HG03565 (cell line): Measurements from ENCODE around the gene DAB2.
"Not testable (repeated sequence)": the region's sequence is repeated elsewhere in the genome, so short reads cannot be mapped to it uniquely, and the experiment has no call there.

ENCODE experiments used
- ATAC-seq: cut with Tn5 transposase; IDR thresholded peaks from one replicate; pipeline ENCODE4 v1.9.1; 2021; ENCODE audit warnings: mild to moderate bottlenecking, moderate library complexity; ENCODE audit not compliant: unreplicated experiment

DAB2 gene

GRCh38 chr5:39352951-39353350 is 71.8 kb downstream of the DAB2 start:
- no peak for ATAC-seq

GRCh38 chr5:39352170-39352569 is 72.6 kb downstream of the DAB2 start:
- ATAC-seq = no peak

- no peak for ATAC-seq
Observed at GRCh38 chr5:39349484-39349883, 75.3 kb downstream of the DAB2 start.

- no peak for ATAC-seq
Observed at GRCh38 chr5:39342460-39342859, 82.3 kb downstream of the DAB2 start.

GRCh38 chr5:39341896-39342295 is 82.9 kb downstream of the DAB2 start:
- no peak for ATAC-seq

- no peak for ATAC-seq
Observed at GRCh38 chr5:39340506-39340905, 84.3 kb downstream of the DAB2 start.

- ATAC-seq = no peak
Observed at GRCh38 chr5:39337252-39337915, 87.4 kb downstream of the DAB2 start.

GRCh38 chr5:39334296-39334695 is 90.5 kb downstream of the DAB2 start:
- ATAC-seq = not testable (repeated sequence)

- no peak for ATAC-seq
Observed at GRCh38 chr5:39333104-39333503, 91.7 kb downstream of the DAB2 start.

- no peak for ATAC-seq
Observed at GRCh38 chr5:39331861-39332381, 92.9 kb downstream of the DAB2 start.

- no peak for ATAC-seq
Observed at GRCh38 chr5:39328731-39329130, 96.0 kb downstream of the DAB2 start.

- no peak for ATAC-seq
Observed at GRCh38 chr5:39323542-39323941, 101.2 kb downstream of the DAB2 start.
